ENCODE data around the gene GDF9. TPM values are rescaled to one million over a fixed set of nuclear protein-coding genes. Genes with fewer than 3 reads are reported as not detected.

GDF9 gene
- total RNA-seq, 1 experiment from 2014 or later, result 0.49 TPM

DNA sequence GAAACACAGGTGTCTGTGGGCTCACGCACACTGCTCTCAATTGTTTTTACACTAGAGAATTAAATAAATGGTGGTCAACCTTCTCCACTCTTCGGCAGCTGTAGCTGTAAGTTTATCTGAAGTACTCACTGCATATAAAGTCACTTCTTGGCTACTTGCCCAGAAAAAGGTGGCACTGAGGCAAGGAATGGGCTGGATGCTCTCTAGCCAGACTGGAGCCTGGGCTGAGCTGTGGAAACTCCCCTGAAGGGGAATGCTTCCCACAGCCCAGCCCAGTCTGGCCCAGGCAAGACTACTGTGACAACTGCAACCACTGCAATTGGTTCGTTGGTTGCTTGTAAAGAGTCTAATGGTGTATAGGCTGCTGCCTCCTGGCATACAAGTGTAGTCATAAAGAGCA lies 11.7 kb upstream of the GDF9 start:
- DNase-seq (ENCODE audit: low read depth, low spot score) (no peak), ATAC-seq (0 out of 2 replicates have a peak, but pooled peaks have one; percentile 20)
- no peak overlapping the region for H3K27ac ChIP-seq (ENCODE audit: low read depth, low read length)
- no peaks in the 10 kb centered on the region for H3K4me1 ChIP-seq (ENCODE audit: control insufficient read depth in 1 of 2, insufficient read depth in 2 of 2, low read length in 2 of 2)
- peaks cover 12 to 34% of the 10 kb centered on the region in 2 experiments for H3K36me3 ChIP-seq (ENCODE audit: control insufficient read depth in 1 of 2, insufficient read depth in 2 of 2, low read length in 2 of 2)
- H3K4me3 ChIP-seq (replicated peaks in 1 of 2; ENCODE audit: low read depth in 1 of 2, low read length in 2 of 2), result no peak overlapping the region
- H3K9me3 ChIP-seq (ENCODE audit: control insufficient read depth in 1 of 2, insufficient read depth in 1 of 2, low read depth in 1 of 2, low read length in 2 of 2), result no peaks in the 10 kb centered on the region
- no peaks in the 10 kb centered on the region for H3K9me2 ChIP-seq (ENCODE audit: insufficient read depth)
- H3K4me2 ChIP-seq (ENCODE audit: low read length), result no peak overlapping the region
- no peak overlapping the region for H2AFZ ChIP-seq (ENCODE audit: low read depth, low read length, poor library complexity, severe bottlenecking)
- no peaks in the 10 kb centered on the region for H3K27me3 ChIP-seq (ENCODE audit: insufficient read depth, low read length)
- H4K20me1 ChIP-seq (ENCODE audit: insufficient read depth), result no peaks in the 10 kb centered on the region
- CTCF ChIA-PET, result no interaction called here
- intact Hi-C loops (cut with micrococcal nuclease), result no loop called here
- RAD21 ChIA-PET (ENCODE audit: low non-redundant PET in 1 of 2, low total read pairs in 2 of 2, uncharacterized antibody in 2 of 2, unreplicated experiment in 2 of 2), result no interaction called here
- no peak overlapping the region for H3K9ac ChIP-seq (ENCODE audit: low read length)
- no peaks in the 10 kb centered on the region for H3K79me2 ChIP-seq (ENCODE audit: insufficient read depth, low read length)
- no TSS peak for BruUV-seq (replicated peaks)
- TF ChIP-seq ZNF274 (IDR thresholded peaks at IDR 0.05; ENCODE audit: low read depth, low read length) (no peak), YY1 (IDR thresholded peaks at IDR 0.05; ENCODE audit: extremely low read depth, insufficient replicate concordance, low read depth, low read length) (no peak), POLR2AphosphoS5 (IDR thresholded peaks at IDR 0.05; ENCODE audit: low read depth, low read length) (no peak), SRF (IDR thresholded peaks at IDR 0.05; ENCODE audit: low read depth) (no peak), FOSL1 (IDR thresholded peaks at IDR 0.05; ENCODE audit: low read depth) (no peak), RAD21 (IDR thresholded peaks at IDR 0.05; ENCODE audit: low read depth) (no peak), ZBTB33 (IDR thresholded peaks at IDR 0.05; ENCODE audit: extremely low read depth, insufficient replicate concordance, low read length) (no peak), TCF7L2 (IDR thresholded peaks at IDR 0.05; ENCODE audit: borderline replicate concordance, extremely low read depth, insufficient read depth, insufficient read length) (no peak), ATF3 (IDR thresholded peaks at IDR 0.05) (no peak), JUND (IDR thresholded peaks at IDR 0.05) (no peak), CBX3 (IDR thresholded peaks at IDR 0.05; ENCODE audit: low read depth) (no peak), POLR2A (IDR thresholded peaks at IDR 0.05; ENCODE audit: borderline replicate concordance, extremely low read depth, insufficient read depth, insufficient read length) (no peak), CEBPB (IDR thresholded peaks at IDR 0.05; ENCODE audit: low read depth) (no peak), SP1 (IDR thresholded peaks at IDR 0.05; ENCODE audit: low read depth) (no peak), ZFX (IDR thresholded peaks at IDR 0.05) (no peak), EZH2phosphoT487 (IDR thresholded peaks at IDR 0.05; ENCODE audit: borderline replicate concordance) (no peak), ELF1 (IDR thresholded peaks at IDR 0.05; ENCODE audit: borderline replicate concordance, low read depth) (no peak), REST (IDR thresholded peaks at IDR 0.05; ENCODE audit: low read depth) (no peak), EGR1 (IDR thresholded peaks at IDR 0.05; ENCODE audit: low read depth) (no peak)
- POLR2A ChIA-PET, result no interaction called here

Measured in HCT116 (cell line).